ENCODE measurements around the gene RTP1.

The RTP1 gene

GRCh38 chr3:187243933-187244524 is 46.7 kb downstream of the RTP1 start:
- no peak for DNase-seq

DNA sequence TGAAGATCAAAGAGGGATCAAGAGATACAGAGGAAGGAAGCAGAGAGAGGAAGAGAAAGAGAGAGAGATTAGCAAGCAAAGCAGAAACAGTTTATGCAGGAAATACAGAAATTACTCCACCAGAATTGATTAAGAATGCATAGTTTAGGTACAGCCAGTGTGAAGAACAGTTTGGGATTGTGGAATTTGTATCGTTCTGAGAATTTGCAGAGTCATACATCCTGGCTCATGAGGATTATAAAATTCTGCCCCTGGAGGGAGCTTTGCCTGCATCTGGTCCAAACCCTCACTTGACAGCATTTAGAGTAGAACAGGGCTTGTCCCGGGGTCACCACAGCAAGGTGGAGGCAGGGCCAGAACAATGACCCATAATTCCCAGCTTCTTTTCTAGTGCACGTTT is 50.1 kb downstream of the RTP1 start:
- no peak for DNase-seq

Data from hippocampal formation (tissue), 2 donors.